ENCODE data around the gene ZNF595.
"Not testable (repeated sequence)": the region's sequence is repeated elsewhere in the genome, so short reads cannot be mapped to it uniquely, and the experiment has no call there.

GRCh38 chr4:36559-37415 lies 16.3 kb upstream of the ZNF595 start:
- TF ChIP-seq POLR2AphosphoS5, EP300 (IDR thresholded peaks at IDR 0.05): not testable (repeated sequence)
